WTC11 (cell line): Measurements from ENCODE around the gene SAMSN1.

ENCODE experiments used
- ATF6 ChIP-seq: sonication (generic); formaldehyde crosslinking; IDR thresholded peaks from 2 replicates; pipeline ENCODE4 v1.8.1; 2023; ENCODE audit warnings: mild to moderate bottlenecking, missing genetic modification reagents
- FOXP4 ChIP-seq: sonication (generic); formaldehyde crosslinking; IDR thresholded peaks from 2 replicates; pipeline ENCODE4 v1.8.0; 2022; ENCODE audit warnings: mild to moderate bottlenecking, missing genetic modification reagents
- GABPB1 ChIP-seq: sonication (generic); formaldehyde crosslinking; IDR thresholded peaks from 2 replicates; pipeline ENCODE4 v1.8.1; 2023; ENCODE audit warnings: mild to moderate bottlenecking, missing genetic modification reagents
- NFYB ChIP-seq: sonication (generic); formaldehyde crosslinking; conservative IDR thresholded peaks from 2 replicates; pipeline ENCODE4 v1.8.0; 2022; ENCODE audit warnings: low read depth, missing genetic modification reagents
- TEAD1 ChIP-seq: sonication (generic); formaldehyde crosslinking; IDR thresholded peaks from 2 replicates; pipeline ENCODE4 v1.8.0; 2022; ENCODE audit warnings: mild to moderate bottlenecking, missing genetic modification reagents
- ZNF317 ChIP-seq: sonication (generic); formaldehyde crosslinking; IDR thresholded peaks from 2 replicates; pipeline ENCODE4 v1.8.1; 2023; ENCODE audit warnings: low read depth, mild to moderate bottlenecking, moderate library complexity, missing genetic modification reagents, borderline replicate concordance
- TF ChIP-seq, protein P1 (sequence below): sonication (generic); formaldehyde crosslinking; conservative IDR thresholded peaks from 2 replicates; pipeline ENCODE4 v1.8.1; 2022; ENCODE audit warnings: mild to moderate bottlenecking, missing genetic modification reagents
- TF ChIP-seq, protein P2 (sequence below): sonication (generic); formaldehyde crosslinking; IDR thresholded peaks from 2 replicates; pipeline ENCODE4 v1.8.1; 2022; ENCODE audit warnings: low read depth, mild to moderate bottlenecking, moderate library complexity, missing genetic modification reagents, borderline replicate concordance

DNA sequence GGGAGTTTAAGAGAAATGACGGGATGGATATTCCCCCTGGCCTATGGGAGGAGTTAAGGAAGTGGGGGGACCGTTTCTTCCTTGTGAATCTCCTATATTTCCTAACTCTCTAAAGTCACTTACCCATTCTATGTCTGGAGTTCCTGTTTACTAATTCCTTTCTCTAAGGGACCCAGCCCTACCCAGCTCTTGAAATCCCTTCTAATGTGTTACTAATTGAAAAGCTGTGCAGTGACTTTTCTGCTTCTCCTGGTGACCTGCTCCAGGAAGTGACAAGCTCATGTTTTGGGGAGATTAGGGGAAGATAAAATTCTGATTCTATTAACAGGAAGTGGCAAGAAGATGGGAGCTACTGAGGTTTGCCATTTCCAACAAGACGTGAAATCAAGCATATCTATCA, 4.0 kb upstream of the SAMSN1 start:
- TF ChIP-seq FOXP4 (no peak), TEAD1 (no peak), NFYB (CRISPR knock-in tag) (no peak), ZNF317 (CRISPR knock-in tag) (no peak), GABPB1 (CRISPR knock-in tag) (no peak), ATF6 (CRISPR knock-in tag) (no peak)
- TF ChIP-seq, protein P1, sequence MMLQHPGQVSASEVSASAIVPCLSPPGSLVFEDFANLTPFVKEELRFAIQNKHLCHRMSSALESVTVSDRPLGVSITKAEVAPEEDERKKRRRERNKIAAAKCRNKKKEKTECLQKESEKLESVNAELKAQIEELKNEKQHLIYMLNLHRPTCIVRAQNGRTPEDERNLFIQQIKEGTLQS (CRISPR knock-in tag), result no peak
- TF ChIP-seq, protein P2, sequence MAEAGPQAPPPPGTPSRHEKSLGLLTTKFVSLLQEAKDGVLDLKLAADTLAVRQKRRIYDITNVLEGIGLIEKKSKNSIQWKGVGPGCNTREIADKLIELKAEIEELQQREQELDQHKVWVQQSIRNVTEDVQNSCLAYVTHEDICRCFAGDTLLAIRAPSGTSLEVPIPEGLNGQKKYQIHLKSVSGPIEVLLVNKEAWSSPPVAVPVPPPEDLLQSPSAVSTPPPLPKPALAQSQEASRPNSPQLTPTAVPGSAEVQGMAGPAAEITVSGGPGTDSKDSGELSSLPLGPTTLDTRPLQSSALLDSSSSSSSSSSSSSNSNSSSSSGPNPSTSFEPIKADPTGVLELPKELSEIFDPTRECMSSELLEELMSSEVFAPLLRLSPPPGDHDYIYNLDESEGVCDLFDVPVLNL (CRISPR knock-in tag), result no peak
